Subcutaneous adipose tissue (tissue), 4 donors: ENCODE data around the gene PLXDC1. TPM values are rescaled to one million over a fixed set of nuclear protein-coding genes. Genes with fewer than 3 reads are reported as not detected.

ENCODE experiments used
- CTCF ChIP-seq: fragments of 450-650 bp; IDR thresholded peaks from one replicate; pipeline ENCODE4 v1.5.1; 2016; ENCODE audit warnings: low read depth, mild to moderate bottlenecking, control low read depth, antibody characterized with exemption, moderate library complexity
- total RNA-seq, 4 donors: library from RNA; depleted of rRNA; stranded (reverse); fragments of >200 nt; gene quantifications; one replicate each; pipeline ENCODE4 v1.1.0, GENCODE V29; 2016

PLXDC1 gene
- total RNA-seq, 4 donors from 2014 or later = 1.7 to 13.3 (median 5.6) TPM

- no peak for TF ChIP-seq CTCF
Measured at GRCh38 chr17:39141915-39142664, 9.3 kb downstream of the PLXDC1 start.

- TF ChIP-seq CTCF = no peak
Measured at GRCh38 chr17:39141294-39141693, 10.1 kb downstream of the PLXDC1 start.

- TF ChIP-seq CTCF = no peak
Measured at GRCh38 chr17:39139561-39139960, 11.9 kb downstream of the PLXDC1 start.

GRCh38 chr17:39139161-39139511 is 12.3 kb downstream of the PLXDC1 start:
- no peak for TF ChIP-seq CTCF

- no peak for TF ChIP-seq CTCF
Measured at GRCh38 chr17:39138431-39139160, 12.8 kb downstream of the PLXDC1 start.

- TF ChIP-seq CTCF = no peak
Measured at GRCh38 chr17:39134878-39135277, 16.6 kb downstream of the PLXDC1 start.

GRCh38 chr17:39132192-39132610 is 19.2 kb downstream of the PLXDC1 start:
- TF ChIP-seq CTCF = no peak
